GM18870 (cell line): ENCODE measurements around the gene MEX3D.
A peak's percentile ranks its signal among the peaks of the same experiment; 100 is the strongest.

Experiments
- ATAC-seq: cut with Tn5 transposase; IDR thresholded peaks from one replicate; pipeline ENCODE4 v1.9.1; 2021; ENCODE audit warnings: moderate library complexity; ENCODE audit not compliant: unreplicated experiment

MEX3D gene

GRCh38 chr19:1598777-1599459 is 30.8 kb upstream of the MEX3D start:
- no peak for ATAC-seq

- no peak for ATAC-seq
Observed at GRCh38 chr19:1593501-1593772, 25.3 kb upstream of the MEX3D start.

- peak; percentile 23 for ATAC-seq
Observed at GRCh38 chr19:1592755-1593500, 24.8 kb upstream of the MEX3D start, which contains the start of gene MBD3. TSS of gene MBD3 (minus strand) at chr19:1592865. CDS start at chr19:1592631, 234 bp downstream.

GRCh38 chr19:1592024-1592754 is 24.1 kb upstream of the MEX3D start:
- peak; percentile 48 for ATAC-seq

- no peak for ATAC-seq
Observed at GRCh38 chr19:1591421-1592023, 23.4 kb upstream of the MEX3D start.

- ATAC-seq = no peak
Observed at GRCh38 chr19:1590641-1591397, 22.7 kb upstream of the MEX3D start.

GRCh38 chr19:1587872-1588271 is 19.7 kb upstream of the MEX3D start:
- ATAC-seq = no peak

GRCh38 chr19:1585243-1585580 is 17.1 kb upstream of the MEX3D start:
- no peak for ATAC-seq

GRCh38 chr19:1584500-1585242 is 16.5 kb upstream of the MEX3D start:
- ATAC-seq = no peak

GRCh38 chr19:1582201-1582600 is 14.1 kb upstream of the MEX3D start:
- no peak for ATAC-seq

GRCh38 chr19:1580957-1581356 is 12.8 kb upstream of the MEX3D start:
- ATAC-seq = no peak

- ATAC-seq = no peak
Observed at GRCh38 chr19:1580382-1580781, 12.3 kb upstream of the MEX3D start.

- ATAC-seq = no peak
Observed at GRCh38 chr19:1579222-1579621, 11.1 kb upstream of the MEX3D start.

GRCh38 chr19:1577929-1578618 is 9.9 kb upstream of the MEX3D start:
- no peak for ATAC-seq

- no peak for ATAC-seq
Observed at GRCh38 chr19:1577090-1577928, 9.2 kb upstream of the MEX3D start.

- ATAC-seq = no peak
Observed at GRCh38 chr19:1576242-1577089, 8.3 kb upstream of the MEX3D start.

- no peak for ATAC-seq
Observed at GRCh38 chr19:1575323-1576241, 7.5 kb upstream of the MEX3D start.
